ENCODE data around the gene FLACC1. TPM values are rescaled to one million over a fixed set of nuclear protein-coding genes. Genes with fewer than 3 reads are reported as not detected.

The FLACC1 gene
- total and polyA plus RNA-seq, 9 of the 15 experiments (the other 6 are each of a cell fraction or from before 2014, with no cell fraction given): 0.07 to 0.68 (median 0.22) TPM; not detected in 2

- TF ChIP-seq, protein P1, sequence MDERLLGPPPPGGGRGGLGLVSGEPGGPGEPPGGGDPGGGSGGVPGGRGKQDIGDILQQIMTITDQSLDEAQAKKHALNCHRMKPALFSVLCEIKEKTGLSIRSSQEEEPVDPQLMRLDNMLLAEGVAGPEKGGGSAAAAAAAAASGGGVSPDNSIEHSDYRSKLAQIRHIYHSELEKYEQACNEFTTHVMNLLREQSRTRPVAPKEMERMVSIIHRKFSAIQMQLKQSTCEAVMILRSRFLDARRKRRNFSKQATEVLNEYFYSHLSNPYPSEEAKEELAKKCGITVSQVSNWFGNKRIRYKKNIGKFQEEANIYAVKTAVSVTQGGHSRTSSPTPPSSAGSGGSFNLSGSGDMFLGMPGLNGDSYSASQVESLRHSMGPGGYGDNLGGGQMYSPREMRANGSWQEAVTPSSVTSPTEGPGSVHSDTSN (CRISPR knock-in tag; IDR thresholded peaks at IDR 0.05; ENCODE audit: low read depth): no peak
- TF ChIP-seq, protein P1 (tag; conservative IDR thresholded peaks at IDR 0.05; ENCODE audit: low read depth): 0 out of 2 replicates have a peak, but pooled peaks have one; percentile 5
- TF ChIP-seq, protein P2, sequence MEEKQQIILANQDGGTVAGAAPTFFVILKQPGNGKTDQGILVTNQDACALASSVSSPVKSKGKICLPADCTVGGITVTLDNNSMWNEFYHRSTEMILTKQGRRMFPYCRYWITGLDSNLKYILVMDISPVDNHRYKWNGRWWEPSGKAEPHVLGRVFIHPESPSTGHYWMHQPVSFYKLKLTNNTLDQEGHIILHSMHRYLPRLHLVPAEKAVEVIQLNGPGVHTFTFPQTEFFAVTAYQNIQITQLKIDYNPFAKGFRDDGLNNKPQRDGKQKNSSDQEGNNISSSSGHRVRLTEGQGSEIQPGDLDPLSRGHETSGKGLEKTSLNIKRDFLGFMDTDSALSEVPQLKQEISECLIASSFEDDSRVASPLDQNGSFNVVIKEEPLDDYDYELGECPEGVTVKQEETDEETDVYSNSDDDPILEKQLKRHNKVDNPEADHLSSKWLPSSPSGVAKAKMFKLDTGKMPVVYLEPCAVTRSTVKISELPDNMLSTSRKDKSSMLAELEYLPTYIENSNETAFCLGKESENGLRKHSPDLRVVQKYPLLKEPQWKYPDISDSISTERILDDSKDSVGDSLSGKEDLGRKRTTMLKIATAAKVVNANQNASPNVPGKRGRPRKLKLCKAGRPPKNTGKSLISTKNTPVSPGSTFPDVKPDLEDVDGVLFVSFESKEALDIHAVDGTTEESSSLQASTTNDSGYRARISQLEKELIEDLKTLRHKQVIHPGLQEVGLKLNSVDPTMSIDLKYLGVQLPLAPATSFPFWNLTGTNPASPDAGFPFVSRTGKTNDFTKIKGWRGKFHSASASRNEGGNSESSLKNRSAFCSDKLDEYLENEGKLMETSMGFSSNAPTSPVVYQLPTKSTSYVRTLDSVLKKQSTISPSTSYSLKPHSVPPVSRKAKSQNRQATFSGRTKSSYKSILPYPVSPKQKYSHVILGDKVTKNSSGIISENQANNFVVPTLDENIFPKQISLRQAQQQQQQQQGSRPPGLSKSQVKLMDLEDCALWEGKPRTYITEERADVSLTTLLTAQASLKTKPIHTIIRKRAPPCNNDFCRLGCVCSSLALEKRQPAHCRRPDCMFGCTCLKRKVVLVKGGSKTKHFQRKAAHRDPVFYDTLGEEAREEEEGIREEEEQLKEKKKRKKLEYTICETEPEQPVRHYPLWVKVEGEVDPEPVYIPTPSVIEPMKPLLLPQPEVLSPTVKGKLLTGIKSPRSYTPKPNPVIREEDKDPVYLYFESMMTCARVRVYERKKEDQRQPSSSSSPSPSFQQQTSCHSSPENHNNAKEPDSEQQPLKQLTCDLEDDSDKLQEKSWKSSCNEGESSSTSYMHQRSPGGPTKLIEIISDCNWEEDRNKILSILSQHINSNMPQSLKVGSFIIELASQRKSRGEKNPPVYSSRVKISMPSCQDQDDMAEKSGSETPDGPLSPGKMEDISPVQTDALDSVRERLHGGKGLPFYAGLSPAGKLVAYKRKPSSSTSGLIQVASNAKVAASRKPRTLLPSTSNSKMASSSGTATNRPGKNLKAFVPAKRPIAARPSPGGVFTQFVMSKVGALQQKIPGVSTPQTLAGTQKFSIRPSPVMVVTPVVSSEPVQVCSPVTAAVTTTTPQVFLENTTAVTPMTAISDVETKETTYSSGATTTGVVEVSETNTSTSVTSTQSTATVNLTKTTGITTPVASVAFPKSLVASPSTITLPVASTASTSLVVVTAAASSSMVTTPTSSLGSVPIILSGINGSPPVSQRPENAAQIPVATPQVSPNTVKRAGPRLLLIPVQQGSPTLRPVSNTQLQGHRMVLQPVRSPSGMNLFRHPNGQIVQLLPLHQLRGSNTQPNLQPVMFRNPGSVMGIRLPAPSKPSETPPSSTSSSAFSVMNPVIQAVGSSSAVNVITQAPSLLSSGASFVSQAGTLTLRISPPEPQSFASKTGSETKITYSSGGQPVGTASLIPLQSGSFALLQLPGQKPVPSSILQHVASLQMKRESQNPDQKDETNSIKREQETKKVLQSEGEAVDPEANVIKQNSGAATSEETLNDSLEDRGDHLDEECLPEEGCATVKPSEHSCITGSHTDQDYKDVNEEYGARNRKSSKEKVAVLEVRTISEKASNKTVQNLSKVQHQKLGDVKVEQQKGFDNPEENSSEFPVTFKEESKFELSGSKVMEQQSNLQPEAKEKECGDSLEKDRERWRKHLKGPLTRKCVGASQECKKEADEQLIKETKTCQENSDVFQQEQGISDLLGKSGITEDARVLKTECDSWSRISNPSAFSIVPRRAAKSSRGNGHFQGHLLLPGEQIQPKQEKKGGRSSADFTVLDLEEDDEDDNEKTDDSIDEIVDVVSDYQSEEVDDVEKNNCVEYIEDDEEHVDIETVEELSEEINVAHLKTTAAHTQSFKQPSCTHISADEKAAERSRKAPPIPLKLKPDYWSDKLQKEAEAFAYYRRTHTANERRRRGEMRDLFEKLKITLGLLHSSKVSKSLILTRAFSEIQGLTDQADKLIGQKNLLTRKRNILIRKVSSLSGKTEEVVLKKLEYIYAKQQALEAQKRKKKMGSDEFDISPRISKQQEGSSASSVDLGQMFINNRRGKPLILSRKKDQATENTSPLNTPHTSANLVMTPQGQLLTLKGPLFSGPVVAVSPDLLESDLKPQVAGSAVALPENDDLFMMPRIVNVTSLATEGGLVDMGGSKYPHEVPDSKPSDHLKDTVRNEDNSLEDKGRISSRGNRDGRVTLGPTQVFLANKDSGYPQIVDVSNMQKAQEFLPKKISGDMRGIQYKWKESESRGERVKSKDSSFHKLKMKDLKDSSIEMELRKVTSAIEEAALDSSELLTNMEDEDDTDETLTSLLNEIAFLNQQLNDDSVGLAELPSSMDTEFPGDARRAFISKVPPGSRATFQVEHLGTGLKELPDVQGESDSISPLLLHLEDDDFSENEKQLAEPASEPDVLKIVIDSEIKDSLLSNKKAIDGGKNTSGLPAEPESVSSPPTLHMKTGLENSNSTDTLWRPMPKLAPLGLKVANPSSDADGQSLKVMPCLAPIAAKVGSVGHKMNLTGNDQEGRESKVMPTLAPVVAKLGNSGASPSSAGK (IDR thresholded peaks at IDR 0.05): no peak
- TF ChIP-seq TBL1XR1 (IDR thresholded peaks at IDR 0.05; ENCODE audit: low read length in 2 of 2): peak in 1 of 2 experiments; percentile 45; a peak in 1 of 4 replicates
- TF ChIP-seq ZNF175 (CRISPR knock-in tag; IDR thresholded peaks at IDR 0.05; ENCODE audit: low read depth): no peak
- TF ChIP-seq GABPB1 (CRISPR knock-in tag; IDR thresholded peaks at IDR 0.05): no peak
- no peak for TF ChIP-seq TCFL5 (CRISPR knock-in tag; conservative IDR thresholded peaks at IDR 0.05)
- no peak for TF ChIP-seq ZNF431 (CRISPR knock-in tag; IDR thresholded peaks at IDR 0.05)
- TF ChIP-seq CREM (IDR thresholded peaks at IDR 0.05; ENCODE audit: low read depth): 0 out of 2 replicates have a peak, but pooled peaks have one; percentile 3
- TF ChIP-seq EP400 (IDR thresholded peaks at IDR 0.05): 0 out of 2 replicates have a peak, but pooled peaks have one; percentile 2
Measured at GRCh38 chr2:201258666-201259615, 98.2 kb downstream of the FLACC1 start (continued).
